GM19351 (cell line): ENCODE results near the gene STK11.
"Not testable (repeated sequence)": the region's sequence is repeated elsewhere in the genome, so short reads cannot be mapped to it uniquely, and the experiment has no call there.

Experiments used
- ATAC-seq: cut with Tn5 transposase; IDR thresholded peaks from one replicate; pipeline ENCODE4 v1.9.1; 2021; ENCODE audit warnings: mild to moderate bottlenecking, moderate library complexity; ENCODE audit not compliant: unreplicated experiment

The STK11 gene

DNA sequence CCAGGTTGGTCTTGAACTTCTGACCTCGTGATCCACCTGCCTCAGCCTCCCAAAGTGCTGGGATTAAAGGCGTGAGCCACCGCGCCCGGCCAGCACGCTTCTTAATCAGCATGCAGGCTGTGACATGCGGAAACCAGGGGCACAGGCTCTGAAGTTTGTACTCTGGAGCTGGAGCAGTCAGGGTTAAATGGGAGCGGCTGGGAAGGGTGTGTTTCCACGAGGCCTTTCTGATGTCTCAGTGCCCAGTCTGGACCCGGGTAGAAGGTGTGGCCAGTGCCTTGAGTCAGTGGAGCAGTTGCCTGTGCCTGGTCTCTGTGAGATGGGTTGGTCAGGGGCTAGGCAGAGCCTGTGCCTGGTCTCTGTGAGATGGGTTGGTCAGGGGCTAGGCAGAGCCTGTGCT lies 3.3 kb downstream of the STK11 start:
- not testable (repeated sequence) for ATAC-seq

DNA sequence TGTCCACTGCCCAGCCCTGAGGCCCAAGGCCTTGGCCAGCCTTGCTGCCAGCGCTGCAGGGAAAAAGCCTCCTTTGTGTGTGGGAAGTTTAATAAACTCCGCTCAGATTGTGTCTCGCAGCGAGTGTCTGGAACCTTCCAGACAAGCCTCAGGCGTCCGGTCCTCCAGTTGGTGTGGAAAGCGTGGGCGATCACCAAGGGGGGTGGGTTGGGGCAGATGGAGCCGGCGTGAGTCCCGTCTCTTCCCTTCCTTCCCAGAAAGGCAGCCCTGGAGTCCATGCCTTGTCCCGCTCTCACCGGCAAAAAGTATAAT lies 4.6 kb downstream of the STK11 start:
- ATAC-seq, result no peak

DNA sequence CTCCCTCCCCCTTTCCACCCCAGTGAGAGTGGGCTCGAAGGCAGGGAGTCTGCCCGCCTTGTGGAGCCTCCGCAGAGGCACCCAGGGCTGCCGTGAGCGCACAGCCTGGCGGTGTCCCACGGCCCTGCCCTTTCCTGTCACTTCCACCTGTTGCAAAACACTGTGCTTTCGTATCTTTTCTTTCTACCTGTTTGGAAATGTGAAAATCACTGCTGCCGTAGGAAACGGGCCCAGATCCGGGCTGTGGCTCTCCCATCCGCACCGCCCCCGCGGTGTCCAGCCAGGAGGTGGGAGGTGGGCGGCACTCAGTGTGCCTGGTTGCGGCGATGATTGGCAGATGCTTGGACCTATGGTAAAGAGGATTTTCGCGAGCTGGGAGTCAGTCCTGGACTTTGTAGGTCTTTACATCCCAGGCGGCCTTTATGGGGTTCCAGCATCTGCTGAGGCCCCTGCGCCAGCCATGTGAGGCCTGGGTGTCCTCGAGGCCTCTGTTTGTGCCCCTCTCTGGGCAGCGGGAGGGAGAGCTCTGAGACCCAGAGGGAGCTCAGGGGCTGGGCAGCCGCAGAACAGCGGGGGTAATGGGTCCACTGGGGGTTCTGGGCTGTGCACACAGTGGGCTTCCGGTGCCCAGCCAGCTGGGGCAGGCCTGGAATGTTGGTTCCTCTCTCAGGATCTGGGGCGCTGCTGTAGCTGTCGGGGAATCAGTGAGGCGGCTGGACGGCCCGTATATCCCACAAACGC lies 6.1 kb downstream of the STK11 start:
- no peak for ATAC-seq

DNA sequence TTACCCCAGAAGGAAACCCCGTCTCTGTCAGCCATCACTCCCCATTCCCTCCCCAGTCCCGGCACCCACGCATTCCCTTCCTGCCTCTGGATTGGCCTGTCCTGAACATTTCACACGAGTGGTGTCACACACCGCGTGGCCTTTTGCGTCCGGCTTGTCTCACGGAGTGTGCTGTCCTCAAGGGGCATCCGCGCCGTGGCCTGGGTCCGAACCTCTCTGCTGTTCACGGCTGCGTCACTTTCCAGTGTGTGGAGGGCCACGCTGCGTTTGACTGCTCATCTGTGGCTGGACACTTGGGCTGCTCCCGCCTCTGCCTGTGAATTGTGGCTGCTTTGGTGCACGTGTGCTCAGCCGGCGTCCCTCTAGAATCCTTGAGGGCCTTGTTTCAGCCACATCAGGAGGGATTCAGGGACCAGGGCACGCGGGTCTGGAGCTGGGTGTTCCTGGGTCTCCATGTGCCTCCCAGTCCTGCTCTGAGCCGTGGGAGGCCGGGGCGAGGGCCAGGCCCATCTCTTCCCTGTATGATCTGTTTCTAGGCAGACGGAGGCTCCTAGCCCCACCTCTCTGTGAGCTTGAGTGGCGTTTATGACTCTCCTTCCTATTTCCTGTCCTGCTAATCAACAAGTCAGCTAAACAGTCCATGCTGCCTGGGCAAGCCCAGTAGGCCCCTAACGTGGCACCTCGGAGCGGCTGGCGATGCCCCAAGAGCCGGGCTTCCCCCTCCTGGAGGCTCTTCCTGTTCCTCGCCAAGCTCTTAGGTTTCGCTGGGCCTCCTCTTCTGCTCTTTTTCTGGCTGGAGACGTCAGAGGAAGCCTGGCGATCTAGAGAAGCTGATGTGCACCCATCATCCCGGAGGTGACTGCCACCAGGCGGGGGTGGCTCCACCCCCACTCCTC lies 8.1 kb downstream of the STK11 start:
- ATAC-seq, result no peak

DNA sequence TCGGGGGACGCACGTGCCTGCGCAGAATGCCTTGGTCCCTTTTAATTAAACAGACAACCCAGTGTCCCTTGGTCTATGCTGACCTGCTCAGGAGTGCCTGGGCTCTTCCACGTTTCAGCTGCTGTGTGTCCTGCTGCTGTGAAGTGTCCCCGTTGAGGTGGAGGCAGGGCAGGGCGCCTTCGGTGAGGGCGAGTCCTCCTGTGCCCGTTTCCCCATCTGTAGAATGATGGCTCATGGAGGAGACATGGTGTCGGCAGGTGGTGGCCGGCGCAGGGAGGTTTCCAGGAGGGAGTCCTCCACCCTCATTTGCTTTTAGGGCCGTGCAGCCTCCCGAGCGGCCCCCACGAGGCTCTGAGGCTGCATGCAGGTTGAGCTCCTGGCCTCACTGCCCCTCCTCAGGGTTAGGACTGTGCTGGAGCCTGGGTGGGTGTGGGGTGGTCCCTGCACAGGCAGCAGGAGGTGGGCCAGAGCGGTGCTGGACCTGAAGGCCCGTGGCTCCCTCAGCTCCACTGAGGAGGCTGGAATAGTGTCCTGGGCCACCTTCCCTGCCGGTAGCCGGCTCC lies 8.8 kb downstream of the STK11 start:
- ATAC-seq, result no peak

DNA sequence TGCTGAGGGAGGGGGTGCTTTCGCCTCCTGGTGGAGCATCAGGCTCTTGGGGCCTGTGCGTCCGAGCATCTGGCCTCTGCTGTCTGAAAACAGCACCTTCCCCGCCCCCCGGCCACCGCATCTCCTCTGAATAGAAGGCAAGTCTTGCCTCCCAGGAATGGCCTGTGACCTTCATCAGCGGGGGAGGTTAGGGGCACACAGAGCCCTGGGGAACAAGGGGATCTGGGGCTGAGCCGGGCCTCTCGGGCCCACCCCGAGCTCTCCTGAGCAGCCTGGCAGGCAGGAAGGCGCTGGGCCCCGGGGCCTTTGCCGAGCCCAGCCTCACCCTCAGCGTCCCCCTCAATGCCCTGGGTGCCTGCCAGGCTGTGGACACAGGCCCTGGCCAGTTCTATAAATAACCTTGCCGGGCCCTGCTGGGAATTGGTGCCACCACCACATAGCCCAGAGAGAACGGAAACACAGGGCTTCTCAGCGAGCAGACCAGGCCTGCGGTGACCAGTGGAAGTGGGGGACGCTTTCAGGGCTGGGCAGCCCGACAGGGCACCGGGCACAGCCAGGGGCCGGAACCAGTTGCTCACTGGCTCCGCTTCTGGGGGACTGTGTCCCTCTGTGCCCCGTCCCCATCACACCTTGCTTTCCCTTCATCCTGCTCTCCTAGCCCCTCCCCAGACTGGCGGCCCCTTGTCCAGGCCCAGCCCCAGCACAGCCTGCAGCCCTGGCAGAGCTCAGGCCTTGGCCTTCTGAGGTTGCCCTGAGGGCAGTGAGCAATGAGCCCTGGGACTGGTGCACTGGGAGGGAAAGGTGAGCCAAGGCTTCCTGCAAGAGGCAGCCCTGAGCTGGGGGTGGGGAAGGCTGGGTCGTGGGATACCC lies 9.5 kb downstream of the STK11 start:
- ATAC-seq, result no peak

DNA sequence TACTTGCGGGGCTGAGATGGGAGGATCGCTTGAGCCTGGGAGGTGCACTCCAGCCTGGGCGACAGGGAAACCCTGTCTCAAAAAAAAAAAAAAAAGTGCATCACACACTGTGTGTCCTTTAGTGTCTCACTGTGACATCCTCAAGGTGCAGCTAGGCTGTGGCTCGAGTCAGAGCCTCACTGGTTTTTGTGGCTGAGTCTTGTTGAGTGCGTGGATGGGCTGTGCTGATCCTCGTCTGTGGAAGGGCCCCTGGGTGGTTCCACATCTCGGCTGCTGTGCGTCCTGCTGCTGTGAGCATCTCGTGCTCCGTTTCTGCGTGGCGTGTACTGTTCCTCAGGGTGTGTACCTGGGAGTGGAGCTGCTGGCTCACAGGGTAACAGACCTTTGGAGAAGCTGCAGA lies 11.2 kb downstream of the STK11 start:
- ATAC-seq, result no peak

DNA sequence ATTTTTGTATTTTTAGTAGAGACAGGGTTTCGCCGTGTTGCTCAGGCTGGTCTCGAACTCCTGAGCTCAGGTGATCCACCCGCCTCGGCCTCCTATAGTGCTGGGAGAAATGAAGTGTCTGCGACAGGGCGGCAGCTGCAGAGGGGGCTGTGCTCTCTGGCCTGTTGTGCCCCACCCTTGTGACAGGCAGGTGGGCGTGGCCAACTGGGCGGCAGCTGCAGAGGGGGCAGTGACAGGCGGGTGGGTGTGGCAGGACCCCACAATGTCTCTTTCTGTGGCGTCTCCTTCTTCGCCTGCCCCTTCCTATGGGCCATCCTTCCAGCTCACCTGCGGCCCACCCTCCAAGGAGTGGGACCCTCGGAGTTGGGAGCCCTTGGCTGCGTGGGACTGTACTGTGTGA lies 11.8 kb downstream of the STK11 start:
- ATAC-seq, result no peak

DNA sequence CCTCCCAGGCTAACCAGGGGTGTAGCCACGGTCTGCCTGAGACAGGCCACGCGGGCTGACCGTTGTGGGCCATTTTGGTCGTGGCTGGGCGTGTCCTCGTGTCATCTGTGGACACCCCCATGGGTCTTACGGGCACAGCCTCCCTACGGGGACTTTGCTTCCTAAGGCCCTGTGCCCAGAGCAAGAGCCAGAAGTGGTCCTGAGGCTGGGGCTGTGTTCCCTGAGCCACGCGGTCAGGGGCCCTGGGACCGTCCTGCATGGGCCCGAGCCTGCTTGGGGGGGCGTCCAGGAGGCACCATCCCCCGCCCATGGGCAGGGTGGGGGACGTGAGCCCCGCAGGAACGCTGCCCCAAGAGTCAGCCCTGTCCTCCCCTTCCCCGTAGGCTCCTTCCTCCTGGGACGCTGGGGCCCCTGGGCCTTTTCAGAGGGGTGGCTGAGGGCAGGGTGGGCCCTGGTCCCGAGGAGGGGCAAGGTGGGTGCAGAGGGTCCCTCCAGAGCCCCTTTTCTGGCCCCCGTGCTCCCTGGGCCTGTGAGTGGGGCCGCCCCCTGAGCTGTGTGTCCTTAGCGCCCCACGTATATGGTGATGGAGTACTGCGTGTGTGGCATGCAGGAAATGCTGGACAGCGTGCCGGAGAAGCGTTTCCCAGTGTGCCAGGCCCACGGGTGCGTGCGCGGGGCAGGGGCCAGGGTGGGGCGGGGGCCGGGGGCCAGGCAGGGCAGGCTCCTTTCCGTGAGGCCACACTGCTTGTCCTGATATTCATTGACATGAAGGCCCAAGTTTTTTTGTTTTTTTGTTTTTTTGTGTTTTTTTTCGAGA lies 13.4 kb downstream of the STK11 start:
- no peak for ATAC-seq

DNA sequence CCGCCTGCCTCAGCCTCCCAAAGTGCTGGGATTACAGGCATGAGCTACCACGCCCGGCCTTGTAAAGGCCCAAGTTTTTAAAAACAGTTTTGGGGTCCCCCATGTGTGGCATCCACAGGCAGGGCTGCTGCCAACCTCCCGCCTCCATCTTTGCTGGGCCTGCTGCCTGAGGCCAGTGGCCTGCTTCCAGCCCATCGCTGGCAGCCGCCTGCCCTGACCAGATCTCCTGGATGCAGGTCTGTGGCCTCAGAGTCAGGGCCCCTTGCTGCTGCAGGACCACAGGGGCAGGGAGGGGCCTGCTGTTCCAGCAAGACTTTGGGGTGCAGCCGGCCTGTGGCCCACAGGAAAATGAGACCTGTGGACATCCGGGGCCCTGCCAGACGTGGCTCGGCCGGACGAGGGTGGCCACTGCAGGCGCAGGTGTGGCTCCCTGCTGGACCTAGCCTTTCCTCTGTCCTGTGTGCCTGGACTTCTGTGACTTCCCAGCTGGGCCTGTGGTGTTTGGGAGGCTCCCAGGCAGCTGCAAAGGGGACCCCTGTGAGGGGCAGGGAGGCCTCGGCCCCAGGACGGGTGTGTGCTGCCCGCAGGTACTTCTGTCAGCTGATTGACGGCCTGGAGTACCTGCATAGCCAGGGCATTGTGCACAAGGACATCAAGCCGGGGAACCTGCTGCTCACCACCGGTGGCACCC lies 14.4 kb downstream of the STK11 start:
- no peak for ATAC-seq

DNA sequence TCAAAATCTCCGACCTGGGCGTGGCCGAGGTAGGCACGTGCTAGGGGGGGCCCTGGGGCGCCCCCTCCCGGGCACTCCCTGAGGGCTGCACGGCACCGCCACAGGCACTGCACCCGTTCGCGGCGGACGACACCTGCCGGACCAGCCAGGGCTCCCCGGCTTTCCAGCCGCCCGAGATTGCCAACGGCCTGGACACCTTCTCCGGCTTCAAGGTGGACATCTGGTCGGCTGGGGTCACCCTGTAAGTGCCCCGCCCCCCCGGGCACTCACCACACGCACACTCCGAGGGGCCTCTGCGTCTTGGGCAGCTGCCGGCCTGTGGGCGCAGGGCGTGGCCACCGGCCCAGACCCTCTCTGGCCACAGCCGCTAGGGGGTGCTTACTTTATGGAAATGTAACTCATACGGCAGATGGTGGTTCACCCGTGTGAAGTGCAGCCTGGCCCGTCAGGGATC lies 14.9 kb downstream of the STK11 start:
- ATAC-seq, result no peak

DNA sequence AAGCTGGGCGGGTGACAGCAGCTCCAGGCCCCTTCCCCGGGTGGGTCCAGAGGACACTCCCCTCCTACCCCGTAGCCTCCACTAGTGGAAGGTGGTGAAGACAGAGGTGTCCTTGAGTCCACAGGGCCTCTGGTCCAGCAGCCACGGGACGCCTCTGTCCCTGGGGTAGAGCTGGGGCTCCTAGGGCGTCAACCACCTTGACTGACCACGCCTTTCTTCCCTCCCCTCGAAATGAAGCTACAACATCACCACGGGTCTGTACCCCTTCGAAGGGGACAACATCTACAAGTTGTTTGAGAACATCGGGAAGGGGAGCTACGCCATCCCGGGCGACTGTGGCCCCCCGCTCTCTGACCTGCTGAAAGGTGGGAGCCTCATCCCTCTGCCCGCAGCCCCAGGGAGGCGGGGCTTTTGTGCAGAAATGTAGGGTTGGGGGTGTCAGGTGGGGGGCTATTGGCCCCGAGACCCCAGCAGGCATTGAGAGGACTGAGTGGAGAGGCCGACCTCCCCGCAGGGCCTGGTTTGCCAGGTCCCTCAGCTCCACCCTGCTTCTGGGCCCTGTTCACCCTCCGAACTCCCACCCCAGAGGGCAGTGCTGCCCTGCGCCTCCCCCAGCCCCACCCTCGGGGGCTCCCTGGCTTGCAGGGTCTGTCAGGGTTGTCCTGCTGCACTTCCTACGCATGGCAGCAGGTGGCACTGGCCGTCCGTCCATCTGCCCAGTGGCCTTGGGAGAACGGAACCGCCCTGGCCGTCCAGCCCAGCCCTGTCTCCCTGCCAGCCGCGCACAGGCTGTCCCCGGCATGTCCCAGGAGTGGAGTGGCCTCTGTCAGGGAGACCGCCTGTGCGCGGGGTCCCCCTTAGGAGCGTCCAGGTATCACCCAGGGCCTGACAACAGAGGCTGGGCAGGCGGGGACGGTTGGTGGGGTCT lies 15.7 kb downstream of the STK11 start:
- ATAC-seq, result no peak

DNA sequence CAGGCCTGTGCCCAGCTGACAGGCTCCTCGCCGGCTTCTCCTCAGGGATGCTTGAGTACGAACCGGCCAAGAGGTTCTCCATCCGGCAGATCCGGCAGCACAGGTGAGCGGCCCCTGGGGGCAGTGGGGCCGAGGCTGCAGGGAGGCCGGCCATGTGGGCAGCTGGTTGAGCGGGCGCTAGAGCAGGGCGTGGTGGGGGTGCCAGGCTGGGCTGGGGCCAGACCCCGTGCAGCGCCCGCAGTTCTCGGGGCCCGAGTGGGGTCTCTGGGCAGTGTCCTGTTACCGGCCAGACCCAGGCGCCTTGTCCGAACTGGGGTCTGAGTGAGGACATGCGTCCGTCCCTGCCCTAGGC lies 16.3 kb downstream of the STK11 start:
- no peak for ATAC-seq

DNA sequence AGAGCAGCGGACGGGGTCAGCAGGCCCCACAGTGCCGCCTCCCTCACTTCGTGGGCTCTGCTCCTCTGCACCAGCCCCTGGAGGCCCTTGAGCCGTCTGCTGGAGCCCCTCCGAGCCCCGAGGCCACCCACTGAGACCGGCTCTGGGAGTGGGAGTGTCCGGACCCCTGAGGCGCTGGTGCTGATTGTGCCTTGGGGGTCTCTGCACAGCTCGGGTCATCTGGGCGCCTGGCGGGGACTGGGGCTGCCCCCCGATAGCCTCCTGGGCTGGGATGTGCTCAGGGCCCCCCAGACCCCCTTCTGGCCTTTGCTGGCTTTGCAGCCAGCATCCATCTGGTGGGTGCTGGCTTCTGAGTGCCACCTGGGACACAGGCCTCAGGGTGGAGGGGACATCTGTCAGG lies 16.8 kb downstream of the STK11 start:
- ATAC-seq, result no peak

DNA sequence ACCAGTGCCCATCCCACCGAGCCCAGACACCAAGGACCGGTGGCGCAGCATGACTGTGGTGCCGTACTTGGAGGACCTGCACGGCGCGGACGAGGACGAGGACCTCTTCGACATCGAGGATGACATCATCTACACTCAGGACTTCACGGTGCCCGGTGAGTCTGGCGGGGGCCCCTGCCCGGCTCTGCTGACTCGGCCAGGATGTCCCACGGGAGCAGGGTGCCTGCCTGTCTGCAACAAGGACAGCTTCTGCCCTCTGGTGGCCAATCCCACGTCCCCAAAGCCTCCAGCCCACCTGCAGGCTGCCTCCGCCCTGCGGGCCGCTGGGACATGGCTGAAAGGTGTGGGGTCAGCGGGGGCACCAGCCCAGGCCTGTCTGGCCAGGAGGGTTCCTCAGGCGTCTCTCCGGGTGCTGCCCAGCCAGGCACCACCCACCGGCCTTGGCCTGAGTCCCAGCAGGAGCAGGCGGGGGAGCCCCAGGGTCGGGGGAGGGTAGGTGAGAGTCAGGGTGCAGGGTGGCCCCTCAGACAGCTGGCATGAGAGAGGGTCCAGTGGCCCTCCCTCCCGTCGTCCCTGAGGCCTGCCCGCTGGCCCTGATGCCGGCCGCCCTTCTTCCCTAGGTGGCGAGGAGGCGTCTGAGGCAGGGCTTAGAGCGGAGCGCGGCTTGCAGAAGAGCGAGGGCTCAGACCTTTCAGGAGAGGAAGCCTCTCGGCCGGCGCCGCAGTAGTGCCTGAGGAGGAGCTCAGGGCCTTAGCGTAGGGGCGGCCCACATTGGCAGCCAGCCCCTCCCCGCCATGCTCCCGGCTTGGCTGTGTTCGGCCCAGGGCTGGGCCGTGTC lies 17.7 kb downstream of the STK11 start:
- no peak for ATAC-seq

DNA sequence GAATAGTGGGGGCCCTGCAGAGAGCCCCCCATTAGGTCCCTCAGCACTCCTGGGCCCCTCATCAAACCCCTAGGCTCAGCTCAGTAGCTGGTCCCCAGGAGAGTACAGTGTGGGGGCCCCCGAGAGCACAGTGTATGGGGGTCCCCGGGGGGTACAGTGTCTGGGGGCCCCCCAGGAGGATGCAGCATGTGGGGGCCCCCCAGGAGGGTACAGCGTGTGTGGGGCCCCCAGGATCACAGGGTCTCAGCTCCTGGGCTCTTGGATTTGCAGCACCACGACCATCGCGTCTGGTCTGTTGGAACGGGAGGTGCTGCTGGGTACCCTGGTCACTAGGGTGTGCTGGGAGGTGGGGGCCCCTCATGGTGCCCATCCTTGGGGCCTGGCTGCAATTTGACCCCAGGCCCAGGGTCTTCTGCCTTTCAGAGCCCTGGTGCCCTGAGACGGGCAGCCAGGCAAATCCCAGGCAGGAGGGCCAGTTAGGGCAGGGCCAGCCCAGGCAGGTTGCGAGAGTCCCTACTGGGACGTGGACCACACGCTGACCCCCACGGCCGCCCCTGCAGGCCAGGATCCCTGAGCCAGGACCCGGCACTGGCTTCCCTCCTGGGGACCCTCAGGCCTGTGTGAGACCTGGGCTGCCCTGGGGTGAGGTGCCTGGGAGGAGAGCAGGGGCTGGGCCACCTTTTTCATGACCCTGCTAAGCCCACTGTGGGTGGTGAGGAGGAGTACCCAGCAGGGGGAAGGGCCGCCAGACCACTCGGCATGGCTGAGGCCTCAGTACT lies 18.7 kb downstream of the STK11 start:
- ATAC-seq, result no peak

DNA sequence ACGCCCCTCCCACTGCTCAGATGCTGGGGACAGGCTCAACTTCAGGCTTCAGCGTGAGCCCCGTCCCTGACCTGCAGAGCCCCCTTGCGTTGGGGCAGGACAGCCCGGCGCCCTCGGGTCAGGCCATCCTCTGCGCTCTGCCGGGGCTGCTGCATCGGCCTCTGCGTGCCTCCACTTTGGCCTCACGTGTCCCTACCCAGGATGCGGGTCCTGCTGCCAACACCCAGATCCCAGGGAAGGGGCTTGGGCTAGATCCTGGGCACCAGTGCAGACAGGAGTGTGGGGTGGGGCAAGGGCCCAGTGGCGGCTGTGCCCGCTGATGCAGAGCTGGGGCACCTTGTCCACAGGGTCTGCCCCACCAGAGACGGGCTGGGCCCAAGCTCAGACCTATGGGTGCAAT lies 19.3 kb downstream of the STK11 start:
- no peak for ATAC-seq
